Endodermal cell (in vitro differentiated cells): ENCODE results near the gene GSG1L. TPM values are rescaled to one million over a fixed set of nuclear protein-coding genes. Genes with fewer than 3 reads are reported as not detected.

ENCODE experiments used
- DNase-seq: peaks from one replicate; pipeline ENCODE4 v3.0.0-alpha.2; 2017
- H3K27ac ChIP-seq: 2 replicates; pipeline ENCODE4 v1.5.1; 2013; ENCODE audit warnings: mild to moderate bottlenecking, low read depth, low read length, moderate library complexity
- H3K27me3 ChIP-seq: 2 replicates; pipeline ENCODE4 v1.6.1; 2013; ENCODE audit warnings: mild to moderate bottlenecking, low read length, moderate library complexity; ENCODE audit not compliant: insufficient read depth, control insufficient read depth, poor library complexity, severe bottlenecking
- H3K36me3 ChIP-seq: 2 replicates; pipeline ENCODE4 v1.7.0; 2013; ENCODE audit warnings: mild to moderate bottlenecking, low read length, moderate library complexity; ENCODE audit not compliant: control insufficient read depth, insufficient read depth
- H3K4me1 ChIP-seq: one replicate; pipeline ENCODE4 v1.7.0; 2013; ENCODE audit warnings: low read length; ENCODE audit not compliant: control insufficient read depth, insufficient read depth
- H3K4me3 ChIP-seq: 2 replicates; pipeline ENCODE4 v1.5.1; 2013; ENCODE audit warnings: mild to moderate bottlenecking, low read length, moderate library complexity
- H3K9ac ChIP-seq: 2 replicates; pipeline ENCODE4 v1.6.1; 2013; ENCODE audit warnings: mild to moderate bottlenecking, low read length, moderate library complexity; ENCODE audit not compliant: poor library complexity, severe bottlenecking; ENCODE audit errors: extremely low read depth
- H3K9me3 ChIP-seq: 2 replicates; pipeline ENCODE4 v1.6.1; 2013; ENCODE audit warnings: mild to moderate bottlenecking, low read length, moderate library complexity; ENCODE audit not compliant: control insufficient read depth
- H3K27ac Mint-ChIP-seq: 2 replicates; pipeline ENCODE4 v1.8.0; 2020; ENCODE audit warnings: mixed read lengths
- H3K27me3 Mint-ChIP-seq: 2 replicates; pipeline ENCODE4 v1.8.0; 2021; ENCODE audit warnings: mild to moderate bottlenecking, mixed read lengths; ENCODE audit not compliant: insufficient read depth
- H3K36me3 Mint-ChIP-seq: 2 replicates; pipeline ENCODE4 v1.8.0; 2020; ENCODE audit warnings: low read depth, mixed read lengths
- H3K4me1 Mint-ChIP-seq: 2 replicates; pipeline ENCODE4 v1.8.0; 2020; ENCODE audit warnings: mixed read lengths
- H3K4me3 Mint-ChIP-seq: 2 replicates; pipeline ENCODE4 v1.8.0; 2020; ENCODE audit warnings: mild to moderate bottlenecking, moderate library complexity, mixed read lengths
- H3K9me3 Mint-ChIP-seq: 2 replicates; pipeline ENCODE4 v1.8.0; 2020; ENCODE audit warnings: mild to moderate bottlenecking, mixed read lengths
- CTCF ChIP-seq: fragments of 200-600 bp; sonication (generic); conservative IDR thresholded peaks from 2 replicates; pipeline ENCODE4 v1.5.0; 2021; ENCODE audit warnings: antibody characterized with exemption, mild to moderate bottlenecking
- WGBS, 2 experiments: methylation state at CpG; one replicate each; pipeline versions ENCODE4 v1.1.5 to v1.1.7; 2013; ENCODE audit warnings: missing lambda C conversion rate in 2 of 2, mixed read lengths in 1 of 2; ENCODE audit not compliant: insufficient coverage in 1 of 2, insufficient read length in 1 of 2; 5-methylcytosine and 5-hydroxymethylcytosine counted together
- total RNA-seq, 2 donors: library from RNA; stranded (reverse); fragmentation: NEBNext Ultra II Directional in 1 of 2; extraction: Animal tissue kit (Norgen Biotek cat#: 25700) in 1 of 2; gene quantifications; 2 replicates in 1 of 2; 3 replicates in 1 of 2; pipeline ENCODE4 v1.2.1, GENCODE V29; 2021

GSG1L gene
- total RNA-seq, 2 donors from 2014 or later = 0.24 TPM; not detected in 1

DNA sequence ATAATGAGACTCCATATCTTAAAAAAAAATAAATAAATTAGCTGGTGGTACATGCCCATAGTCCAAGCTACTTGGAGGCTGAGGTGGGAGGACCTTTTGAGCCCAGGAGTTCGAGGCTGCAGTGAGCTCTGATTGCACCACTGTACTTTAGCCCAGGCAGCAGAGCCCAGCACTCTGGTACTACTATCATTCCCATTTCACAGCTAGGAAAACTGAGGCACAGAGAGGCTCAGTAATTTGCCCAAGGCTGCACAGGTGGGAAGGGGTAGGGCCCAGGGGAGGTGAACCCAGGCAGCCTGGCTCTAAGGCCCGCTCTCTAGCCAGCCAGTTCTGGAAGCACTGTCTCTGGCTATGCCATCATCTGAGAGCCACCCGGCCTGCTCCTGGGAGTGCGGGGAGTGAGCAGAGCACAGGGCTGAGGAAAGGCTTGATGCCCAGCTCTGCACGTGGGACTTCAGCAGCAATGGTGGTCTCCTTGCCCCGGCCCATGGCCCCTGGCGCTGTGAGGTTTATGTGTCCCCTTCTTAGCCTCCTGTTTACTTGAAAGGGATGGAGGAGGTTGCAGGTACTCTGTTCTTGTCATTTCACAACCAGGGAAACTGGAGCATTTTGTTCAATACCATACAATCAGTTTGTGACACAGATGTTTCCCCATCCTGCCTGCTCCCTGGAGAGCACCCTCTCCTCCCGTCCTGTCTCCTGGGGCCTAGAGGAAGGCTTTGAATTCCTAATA is 291.3 kb downstream of the GSG1L start:
- Histone ChIP-seq H3K36me3 (peaks cover 18% of the 10 kb centered on the region), H3K9me3 (no peaks in the 10 kb centered on the region), H3K9ac (no peak overlapping the region), H3K27ac (no peak overlapping the region), H3K4me1 (no peaks in the 10 kb centered on the region), H3K27me3 (no peaks in the 10 kb centered on the region), H3K4me3 (no peak overlapping the region)
- 89 to 91% methylated on average over 6 to 8 of the region's 8 CpGs for whole genome bisulfite sequencing, 2 experiments
- peaks cover 28% of the 10 kb centered on the region for H3K36me3 Mint-ChIP-seq
- H3K9me3 Mint-ChIP-seq = no peaks in the 10 kb centered on the region
- TF ChIP-seq CTCF = no peak
- H3K4me3 Mint-ChIP-seq = no peak overlapping the region
- H3K27me3 Mint-ChIP-seq = no peaks in the 10 kb centered on the region
- H3K4me1 Mint-ChIP-seq = no peaks in the 10 kb centered on the region
- no peak overlapping the region for H3K27ac Mint-ChIP-seq
- no peak for DNase-seq

DNA sequence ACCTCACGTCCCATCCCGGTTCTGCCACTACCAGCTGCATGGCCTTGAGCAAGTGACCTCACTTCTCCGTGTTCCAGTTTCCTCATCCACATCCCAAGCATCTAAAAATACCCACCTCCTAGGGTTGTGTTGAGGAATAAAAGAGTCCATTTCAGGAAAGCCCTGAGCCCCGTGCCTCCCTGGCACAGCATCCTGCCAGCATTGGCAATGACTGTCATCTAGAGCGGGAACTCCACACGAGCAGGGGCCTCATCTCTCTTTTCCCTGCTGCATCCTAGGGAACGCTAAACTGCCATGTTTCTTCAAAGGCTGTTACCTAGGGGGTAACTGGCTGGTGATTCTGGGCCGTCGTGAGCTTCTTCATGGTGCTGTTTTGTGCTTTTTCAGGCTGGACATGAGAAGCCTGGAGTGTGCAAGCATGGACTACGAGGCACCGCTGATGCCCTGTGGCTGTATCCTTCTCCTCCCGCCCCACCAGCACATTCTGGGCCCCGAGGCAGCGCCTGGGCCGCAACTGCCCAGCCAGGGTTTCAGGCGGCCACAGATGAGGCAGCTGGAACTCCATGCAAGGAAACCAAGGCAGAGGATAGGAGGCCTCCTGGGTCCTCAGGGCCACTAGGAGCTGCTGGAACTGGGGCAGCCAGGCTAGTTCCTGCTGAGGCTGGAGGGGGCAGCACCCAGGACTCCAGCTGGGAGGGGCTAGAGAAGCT is 292.2 kb downstream of the GSG1L start:
- Histone ChIP-seq H3K27ac (no peak overlapping the region), H3K9me3 (no peaks in the 10 kb centered on the region), H3K9ac (no peak overlapping the region), H3K27me3 (no peaks in the 10 kb centered on the region), H3K36me3 (peaks cover 25% of the 10 kb centered on the region), H3K4me1 (no peaks in the 10 kb centered on the region), H3K4me3 (no peak overlapping the region)
- no peaks in the 10 kb centered on the region for H3K9me3 Mint-ChIP-seq
- no peak for DNase-seq
- H3K27ac Mint-ChIP-seq = no peak overlapping the region
- peaks cover 28% of the 10 kb centered on the region for H3K36me3 Mint-ChIP-seq
- no peak overlapping the region for H3K4me3 Mint-ChIP-seq
- no peak for TF ChIP-seq CTCF
- H3K27me3 Mint-ChIP-seq = no peaks in the 10 kb centered on the region
- no peaks in the 10 kb centered on the region for H3K4me1 Mint-ChIP-seq
- WGBS, 2 experiments = 89 to 93% methylated on average over 7 to 16 of the region's 16 CpGs

DNA sequence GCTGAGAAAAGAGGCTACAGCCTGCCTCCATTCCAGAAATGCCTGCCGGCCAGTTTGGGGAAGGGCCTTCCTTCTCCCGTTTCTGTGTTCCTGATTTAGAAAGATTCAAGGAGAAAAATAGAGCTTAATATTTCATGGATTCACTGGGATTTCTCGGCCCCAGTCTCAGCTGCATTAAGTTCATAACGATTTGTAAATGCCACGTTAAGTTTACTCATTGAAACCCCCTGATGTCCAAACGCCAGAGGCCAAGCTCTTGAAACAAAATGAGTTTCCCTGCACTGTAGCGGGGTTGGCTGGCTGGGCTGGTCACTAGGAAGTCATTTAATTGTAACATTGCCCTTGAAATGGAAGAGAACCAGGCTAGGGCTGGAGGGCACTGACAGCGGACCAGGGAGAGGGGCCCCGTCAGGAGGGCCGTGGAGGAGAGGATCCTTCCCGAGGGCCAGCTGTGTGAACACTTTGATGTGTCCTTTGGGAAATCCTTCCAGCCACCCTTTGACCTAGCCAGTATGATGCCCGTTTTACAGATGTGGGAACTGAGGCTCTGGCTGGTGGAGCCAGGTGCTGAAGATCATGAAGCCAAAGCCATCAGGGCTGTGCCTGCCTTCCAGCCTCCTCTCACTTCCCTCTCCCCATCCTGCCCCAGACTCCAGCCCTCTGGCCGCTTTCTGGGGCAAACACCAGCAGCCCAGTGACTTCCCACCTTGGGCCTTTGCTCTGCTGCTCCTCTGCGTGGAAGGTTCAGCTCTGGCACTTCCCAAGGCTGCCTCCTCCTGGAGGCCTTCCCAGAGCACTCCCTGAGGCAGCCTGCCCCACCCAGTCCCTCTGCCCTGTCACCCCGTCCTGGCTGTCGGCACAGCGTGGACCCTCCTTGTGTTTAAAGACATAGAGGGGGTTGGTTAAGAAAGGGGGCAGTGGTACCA is 293.0 kb downstream of the GSG1L start:
- Mint-ChIP-seq H3K4me3 (no peak overlapping the region), H3K36me3 (peaks cover 31% of the 10 kb centered on the region), H3K27ac (no peak overlapping the region), H3K9me3 (peaks cover 2% of the 10 kb centered on the region), H3K4me1 (no peaks in the 10 kb centered on the region), H3K27me3 (no peaks in the 10 kb centered on the region)
- peaks cover 29% of the 10 kb centered on the region for H3K36me3 ChIP-seq
- H3K27me3 ChIP-seq = no peaks in the 10 kb centered on the region
- 91% methylated on average over 13 to 17 of the region's 17 CpGs for WGBS, 2 experiments
- no peaks in the 10 kb centered on the region for H3K9me3 ChIP-seq
- TF ChIP-seq CTCF = no peak
- no peak for DNase-seq
- H3K9ac ChIP-seq = no peak overlapping the region
- H3K4me3 ChIP-seq = no peak overlapping the region
- H3K27ac ChIP-seq = peak overlapping the region; percentile 44
- H3K4me1 ChIP-seq = no peaks in the 10 kb centered on the region
